Progenitor cell of endocrine pancreas (in vitro differentiated cells): Measurements from ENCODE around the gene NPIPA2. TPM values are rescaled to one million over a fixed set of nuclear protein-coding genes. Genes with fewer than 3 reads are reported as not detected.
"Not testable (repeated sequence)": the region's sequence is repeated elsewhere in the genome, so short reads cannot be mapped to it uniquely, and the experiment has no call there.

ENCODE experiments used
- DNase-seq: peaks from one replicate; pipeline ENCODE4 v3.0.0; 2021; ENCODE audit warnings: low spot score; ENCODE audit not compliant: unreplicated experiment
- H3K27ac Mint-ChIP-seq: 2 replicates; pipeline ENCODE4 v1.8.0; 2021; ENCODE audit warnings: mild to moderate bottlenecking, moderate library complexity, mixed read lengths
- H3K27me3 Mint-ChIP-seq: 2 replicates; pipeline ENCODE4 v1.8.0; 2021; ENCODE audit warnings: mixed read lengths
- H3K36me3 Mint-ChIP-seq: 2 replicates; pipeline ENCODE4 v1.8.0; 2022; ENCODE audit warnings: mixed read lengths; ENCODE audit not compliant: insufficient read depth
- H3K4me1 Mint-ChIP-seq: 2 replicates; pipeline ENCODE4 v1.8.0; 2021; ENCODE audit warnings: low read depth, mixed read lengths
- H3K4me3 Mint-ChIP-seq: 2 replicates; pipeline ENCODE4 v1.8.0; 2021; ENCODE audit warnings: low read depth, mild to moderate bottlenecking, moderate library complexity, mixed read lengths
- H3K9me3 Mint-ChIP-seq: 2 replicates; pipeline ENCODE4 v1.8.0; 2021; ENCODE audit warnings: low read depth, mixed read lengths
- long read RNA-seq: library from polyadenylated mRNA; unstranded; transcript quantifications from one replicate; pipeline ENCODE4 v2.0.0, GENCODE V29; 2020
- total RNA-seq: library from RNA; stranded (reverse); gene quantifications from 2 replicates; pipeline ENCODE4 v1.2.1, GENCODE V29; 2021

The NPIPA2 gene
- total RNA-seq = 17.1 and 18.5 TPM in 2 replicates
- long read RNA-seq = 0 reads

GRCh38 chr16:14742273-14743128, at the start of gene NPIPA2:
NPIPA2 (plus strand) TSS chr16:14742533; CDS start chr16:14748066, 5,533 bp downstream.
- not testable (repeated sequence) for H3K9me3 Mint-ChIP-seq, H3K36me3 Mint-ChIP-seq, DNase-seq, H3K4me1 Mint-ChIP-seq, H3K27me3 Mint-ChIP-seq, H3K4me3 Mint-ChIP-seq, H3K27ac Mint-ChIP-seq

GRCh38 chr16:14694129-14694528, 48.2 kb upstream of the NPIPA2 start, which contains the start of gene PLA2G10:
PLA2G10 (minus strand) TSS chr16:14694308; CDS start chr16:14694229, 79 bp downstream.
- DNase-seq, H3K27me3 Mint-ChIP-seq, H3K4me3 Mint-ChIP-seq, H3K4me1 Mint-ChIP-seq, H3K36me3 Mint-ChIP-seq, H3K9me3 Mint-ChIP-seq, H3K27ac Mint-ChIP-seq: not testable (repeated sequence)

GRCh38 chr16:14701859-14702258, 40.5 kb upstream of the NPIPA2 start:
- not testable (repeated sequence) for H3K4me3 Mint-ChIP-seq, H3K4me1 Mint-ChIP-seq, H3K27me3 Mint-ChIP-seq, H3K36me3 Mint-ChIP-seq, H3K9me3 Mint-ChIP-seq, DNase-seq, H3K27ac Mint-ChIP-seq

GRCh38 chr16:14702672-14703071, 39.7 kb upstream of the NPIPA2 start:
- not testable (repeated sequence) for H3K4me3 Mint-ChIP-seq, H3K9me3 Mint-ChIP-seq, H3K27me3 Mint-ChIP-seq, H3K4me1 Mint-ChIP-seq, DNase-seq, H3K36me3 Mint-ChIP-seq, H3K27ac Mint-ChIP-seq

- not testable (repeated sequence) for H3K4me3 Mint-ChIP-seq, DNase-seq, H3K9me3 Mint-ChIP-seq, H3K27ac Mint-ChIP-seq, H3K27me3 Mint-ChIP-seq, H3K4me1 Mint-ChIP-seq, H3K36me3 Mint-ChIP-seq
Measured at GRCh38 chr16:14703156-14704011, 38.9 kb upstream of the NPIPA2 start, which contains the start of gene NPIPA3. NPIPA3 (plus strand) TSS chr16:14703411; CDS start chr16:14708944, 5,533 bp downstream.

DNA sequence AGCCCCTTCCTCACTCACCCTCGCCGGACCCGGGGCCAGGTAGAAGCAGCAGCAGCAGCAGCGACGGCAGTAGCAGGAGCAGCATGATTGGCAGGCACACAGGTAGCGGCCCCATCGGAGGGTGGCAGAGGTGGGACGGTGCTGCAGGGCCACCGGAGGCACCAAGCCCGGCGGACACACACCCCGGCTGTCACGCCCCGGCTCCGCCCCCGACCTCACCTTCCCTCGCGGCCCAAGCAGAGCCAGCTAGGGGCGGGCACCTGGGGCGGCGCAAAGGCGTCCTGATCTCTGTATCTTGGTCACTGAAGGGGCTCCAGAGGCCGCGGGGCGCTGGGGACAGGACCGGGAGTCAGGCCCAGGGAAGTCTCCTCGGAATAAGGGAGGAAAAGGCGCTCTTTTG, 9.1 kb upstream of the NPIPA2 start:
- H3K9me3 Mint-ChIP-seq, H3K27ac Mint-ChIP-seq, H3K4me1 Mint-ChIP-seq, H3K27me3 Mint-ChIP-seq, H3K36me3 Mint-ChIP-seq, H3K4me3 Mint-ChIP-seq, DNase-seq: not testable (repeated sequence)

DNA sequence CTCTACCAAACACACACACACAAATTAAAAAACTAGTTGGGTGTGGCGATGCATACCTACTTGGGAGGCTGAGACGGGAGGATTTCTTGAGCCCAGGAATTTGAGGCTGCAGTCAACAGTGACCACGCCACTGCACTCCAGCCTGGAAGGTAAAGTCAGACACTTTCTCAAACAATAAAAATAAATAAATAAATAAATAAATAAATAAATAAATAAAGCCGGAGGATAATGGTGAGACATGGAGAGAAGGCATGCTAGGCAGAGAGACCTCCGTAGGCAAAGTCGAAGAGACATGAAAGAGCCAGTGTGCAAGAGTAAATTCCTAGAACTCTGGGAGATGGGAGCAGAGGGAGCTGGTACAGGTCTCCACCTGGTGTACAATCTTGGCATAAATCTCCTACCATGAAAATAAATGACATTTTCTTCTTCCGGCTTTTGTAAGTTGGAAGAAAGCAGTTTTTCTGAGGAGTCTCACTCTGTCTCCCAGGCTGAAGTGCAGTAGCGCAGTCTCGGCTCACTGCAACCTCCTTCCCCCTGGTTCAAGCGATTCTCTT, 1.4 kb upstream of the NPIPA2 start:
- H3K4me1 Mint-ChIP-seq, H3K4me3 Mint-ChIP-seq, H3K9me3 Mint-ChIP-seq, DNase-seq, H3K36me3 Mint-ChIP-seq, H3K27ac Mint-ChIP-seq, H3K27me3 Mint-ChIP-seq: not testable (repeated sequence)

DNA sequence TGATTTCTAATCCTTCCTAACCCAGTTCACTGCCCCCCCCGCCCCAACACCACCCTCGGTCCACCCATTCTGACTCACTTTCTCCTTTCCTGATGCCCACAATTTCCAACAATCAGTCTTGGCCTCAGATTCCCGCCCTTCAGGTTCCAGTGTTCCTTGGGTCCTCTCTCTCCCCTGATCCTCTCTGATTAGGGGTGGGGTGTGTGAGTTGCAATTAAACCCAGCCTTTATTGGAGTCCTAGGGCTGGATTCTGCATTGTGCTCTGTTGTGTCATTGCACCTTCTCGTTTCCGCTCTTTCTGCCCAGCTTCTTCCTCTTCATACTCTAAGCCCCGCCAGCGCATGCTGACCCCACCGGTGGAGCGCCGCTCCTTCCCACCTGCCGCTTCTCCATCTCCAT, 539 bp upstream of the NPIPA2 start:
- H3K36me3 Mint-ChIP-seq, H3K4me3 Mint-ChIP-seq, H3K9me3 Mint-ChIP-seq, H3K4me1 Mint-ChIP-seq, H3K27me3 Mint-ChIP-seq, DNase-seq, H3K27ac Mint-ChIP-seq: not testable (repeated sequence)

- H3K27me3 Mint-ChIP-seq, DNase-seq, H3K9me3 Mint-ChIP-seq, H3K36me3 Mint-ChIP-seq, H3K27ac Mint-ChIP-seq, H3K4me1 Mint-ChIP-seq, H3K4me3 Mint-ChIP-seq: not testable (repeated sequence)
Measured at GRCh38 chr16:14773654-14774053, 31.3 kb downstream of the NPIPA2 start.

- not testable (repeated sequence) for H3K27ac Mint-ChIP-seq, H3K4me3 Mint-ChIP-seq, H3K4me1 Mint-ChIP-seq, DNase-seq, H3K9me3 Mint-ChIP-seq, H3K27me3 Mint-ChIP-seq, H3K36me3 Mint-ChIP-seq
Measured at GRCh38 chr16:14775624-14776023, 33.3 kb downstream of the NPIPA2 start.

DNA sequence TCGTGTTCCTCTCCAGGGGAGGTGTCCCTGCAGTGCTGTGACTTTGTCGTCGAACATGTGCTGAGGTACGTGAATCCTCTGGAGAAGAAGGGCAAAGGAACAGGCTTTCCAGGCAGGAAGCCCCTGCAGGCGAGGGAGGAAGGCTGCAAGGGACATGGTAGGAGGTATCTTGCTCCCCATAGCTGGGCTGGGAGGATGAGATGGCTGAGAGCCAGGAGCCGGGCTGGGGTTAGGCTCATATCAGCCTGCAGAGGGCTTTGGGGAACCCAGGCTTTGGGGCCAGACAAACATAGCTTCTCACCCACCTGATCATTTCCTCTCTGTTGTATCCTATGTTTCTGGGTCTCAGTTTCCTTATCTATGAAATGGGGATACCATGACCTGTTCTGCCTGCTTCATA, 34.4 kb downstream of the NPIPA2 start:
- H3K9me3 Mint-ChIP-seq, H3K27me3 Mint-ChIP-seq, H3K36me3 Mint-ChIP-seq, H3K27ac Mint-ChIP-seq, H3K4me1 Mint-ChIP-seq, H3K4me3 Mint-ChIP-seq, DNase-seq: not testable (repeated sequence)

- not testable (repeated sequence) for H3K9me3 Mint-ChIP-seq, DNase-seq, H3K27me3 Mint-ChIP-seq, H3K4me1 Mint-ChIP-seq, H3K4me3 Mint-ChIP-seq, H3K36me3 Mint-ChIP-seq, H3K27ac Mint-ChIP-seq
Measured at GRCh38 chr16:14779368-14779877, 37.1 kb downstream of the NPIPA2 start.
